ENCODE data around the gene KCNK5.

Gene KCNK5

GRCh38 chr6:39197922-39198500 lies 31.3 kb downstream of the KCNK5 start:
- no peak for DNase-seq (ENCODE audit: low spot score)

- DNase-seq (ENCODE audit: low spot score): no peak
Observed at GRCh38 chr6:39197521-39197920, 31.8 kb downstream of the KCNK5 start.

- DNase-seq (ENCODE audit: low spot score): no peak
Observed at GRCh38 chr6:39196673-39197091, 32.6 kb downstream of the KCNK5 start.

GRCh38 chr6:39195792-39196385 lies 33.4 kb downstream of the KCNK5 start:
- no peak for DNase-seq (ENCODE audit: low spot score)

- DNase-seq (ENCODE audit: low spot score): no peak
Observed at GRCh38 chr6:39194466-39194865, 34.8 kb downstream of the KCNK5 start.

GRCh38 chr6:39193201-39193791 lies 36.0 kb downstream of the KCNK5 start:
- DNase-seq (ENCODE audit: low spot score): no peak

- DNase-seq (ENCODE audit: low spot score): no peak
Observed at GRCh38 chr6:39192736-39193135, 36.5 kb downstream of the KCNK5 start.

GRCh38 chr6:39191236-39191930 lies 37.9 kb downstream of the KCNK5 start:
- DNase-seq (ENCODE audit: low spot score): no peak

- DNase-seq (ENCODE audit: low spot score): no peak
Observed at GRCh38 chr6:39190545-39191235, 38.6 kb downstream of the KCNK5 start.

GRCh38 chr6:39189915-39190544 lies 39.2 kb downstream of the KCNK5 start:
- peak; percentile 21 for DNase-seq (ENCODE audit: low spot score)

GRCh38 chr6:39189131-39189530 lies 40.1 kb downstream of the KCNK5 start:
- DNase-seq (ENCODE audit: low spot score): no peak

GRCh38 chr6:39188571-39188970 lies 40.7 kb downstream of the KCNK5 start:
- DNase-seq (ENCODE audit: low spot score): no peak

- DNase-seq (ENCODE audit: low spot score): no peak
Observed at GRCh38 chr6:39188098-39188450, 41.2 kb downstream of the KCNK5 start.

- DNase-seq (ENCODE audit: low spot score): no peak
Observed at GRCh38 chr6:39184906-39185580, 44.2 kb downstream of the KCNK5 start.

- DNase-seq (ENCODE audit: low spot score): no peak
Observed at GRCh38 chr6:39182604-39183003, 46.7 kb downstream of the KCNK5 start.

- no peak for DNase-seq (ENCODE audit: low spot score)
Observed at GRCh38 chr6:39181826-39182225, 47.4 kb downstream of the KCNK5 start.

GRCh38 chr6:39181333-39181732 lies 47.9 kb downstream of the KCNK5 start:
- DNase-seq (ENCODE audit: low spot score): no peak

GRCh38 chr6:39178804-39179203 lies 50.5 kb downstream of the KCNK5 start:
- no peak for DNase-seq (ENCODE audit: low spot score)

GRCh38 chr6:39178235-39178634 lies 51.0 kb downstream of the KCNK5 start:
- no peak for DNase-seq (ENCODE audit: low spot score)

GRCh38 chr6:39177130-39177529 lies 52.1 kb downstream of the KCNK5 start:
- DNase-seq (ENCODE audit: low spot score): no peak

GRCh38 chr6:39173270-39173669 lies 56.0 kb downstream of the KCNK5 start:
- no peak for DNase-seq (ENCODE audit: low spot score)

GRCh38 chr6:39172377-39172757 lies 56.9 kb downstream of the KCNK5 start:
- no peak for DNase-seq (ENCODE audit: low spot score)

Measured in cerebellar cortex (tissue), 1 donor.